Endothelial cell of umbilical vein (primary cell): ENCODE data around the gene MRM2.

Experiments
- CTCF ChIP-seq, 2 donors: IDR thresholded peaks; 1 replicate in 1 of 2; 2 replicates in 1 of 2; pipeline ENCODE4 v1.5.1; 2011; ENCODE audit warnings: low read length in 2 of 2, mild to moderate bottlenecking in 2 of 2, moderate library complexity in 2 of 2, control low read depth in 1 of 2, inconsistent platforms in 1 of 2, low read depth in 1 of 2; ENCODE audit not compliant: insufficient read depth in 1 of 2; ENCODE audit errors: extremely low read depth in 1 of 2
- EZH2 ChIP-seq: IDR thresholded peaks from 2 replicates; pipeline ENCODE4 v1.6.1; 2012; ENCODE audit warnings: borderline replicate concordance, low read depth, mild to moderate bottlenecking, moderate library complexity, low read length, inconsistent platforms; ENCODE audit not compliant: severe bottlenecking
- FOS ChIP-seq: IDR thresholded peaks from 2 replicates; pipeline ENCODE4 v1.6.1; 2011; ENCODE audit warnings: mild to moderate bottlenecking, low read length, moderate library complexity, borderline replicate concordance; ENCODE audit not compliant: insufficient read depth
- GATA2 ChIP-seq: IDR thresholded peaks from 2 replicates; pipeline ENCODE4 v1.7.0; 2011; ENCODE audit warnings: low read depth, mild to moderate bottlenecking, moderate library complexity, mixed read lengths, low read length; ENCODE audit not compliant: insufficient read length, insufficient read depth
- JUN ChIP-seq: IDR thresholded peaks from 2 replicates; pipeline ENCODE4 v1.6.1; 2011; ENCODE audit warnings: borderline replicate concordance, low read depth; ENCODE audit not compliant: insufficient read length, insufficient read depth
- MAX ChIP-seq: IDR thresholded peaks from 2 replicates; pipeline ENCODE4 v1.6.1; 2011; ENCODE audit not compliant: insufficient read depth, insufficient read length
- MYC ChIP-seq: IDR thresholded peaks from one replicate; pipeline ENCODE4 v1.6.1; 2011; ENCODE audit warnings: mild to moderate bottlenecking, low read depth, low read length
- POLR2A ChIP-seq: IDR thresholded peaks from 2 replicates; pipeline ENCODE4 v1.6.1; 2012; ENCODE audit warnings: low read depth, mild to moderate bottlenecking, control low read depth, low read length
- POLR2AphosphoS5 ChIP-seq: IDR thresholded peaks from 2 replicates; pipeline ENCODE4 v1.6.1; 2012; ENCODE audit warnings: low read depth, mild to moderate bottlenecking, control low read depth, low read length, moderate library complexity; ENCODE audit not compliant: insufficient read depth

GRCh38 chr7:2185715-2186114 is 56.3 kb downstream of the MRM2 start:
- no peak for TF ChIP-seq POLR2AphosphoS5
- TF ChIP-seq CTCF (IDR thresholded peaks at IDR 0.05; ENCODE audit: extremely low read depth in 1 of 2, insufficient read depth in 1 of 2, low read depth in 1 of 2, low read length in 2 of 2), result no peak
- no peak for TF ChIP-seq POLR2A
- no peak for TF ChIP-seq MAX
- TF ChIP-seq EZH2, result no peak
- no peak for TF ChIP-seq GATA2
- TF ChIP-seq FOS, result no peak
- no peak for TF ChIP-seq JUN
- no peak for TF ChIP-seq MYC
